ENCODE data around the gene GBA3. TPM values are rescaled to one million over a fixed set of nuclear protein-coding genes. Genes with fewer than 3 reads are reported as not detected.

Gene GBA3
- total RNA-seq, 1 experiment from 2014 or later = not detected

GRCh38 chr4:22787753-22788375, 95.1 kb downstream of the GBA3 start:
- no peak for TF ChIP-seq CTCF (conservative IDR thresholded peaks at IDR 0.05)
- no peaks in the 10 kb centered on the region for H3K27me3 ChIP-seq (ENCODE audit: insufficient read depth, low read length)
- no peak overlapping the region for H3K4me2 ChIP-seq (ENCODE audit: insufficient read depth, insufficient read length, low read length)
- H3K9me3 ChIP-seq (ENCODE audit: control insufficient read depth, low read depth, low read length) = no peaks in the 10 kb centered on the region
- H3K79me1 ChIP-seq (ENCODE audit: insufficient read depth, low read depth, low read length, poor library complexity, severe bottlenecking) = no peaks in the 10 kb centered on the region
- H3T11ph ChIP-seq (ENCODE audit: low read length) = no peak overlapping the region
- no CpG with 5 or more reads among the region's 6 CpGs for WGBS (ENCODE audit: extremely low coverage, insufficient read length, low lambda C conversion rate)
- no peak overlapping the region for H3K27ac Mint-ChIP-seq
- no peak overlapping the region for H3K23ac ChIP-seq (ENCODE audit: insufficient read length, low read depth, low read length)
- no peaks in the 10 kb centered on the region for H4K20me1 ChIP-seq (ENCODE audit: control insufficient read depth, insufficient read depth, insufficient read length)
- no peak overlapping the region for H3K56ac ChIP-seq (ENCODE audit: insufficient read length, low read depth, low read length)
- H2BK15ac ChIP-seq (ENCODE audit: low read depth, low read length) = no peak overlapping the region
- no peak overlapping the region for H2BK12ac ChIP-seq (ENCODE audit: insufficient read length, low read depth, low read length)
- H3K4me1 ChIP-seq (ENCODE audit: insufficient read depth, low read length) = no peaks in the 10 kb centered on the region; the same call in 1 of the 2 replicates
- H3K9me3 Mint-ChIP-seq = no peaks in the 10 kb centered on the region; a peak in 1 of 5 replicates
- no peak overlapping the region for H2BK5ac ChIP-seq (ENCODE audit: insufficient read length, low read length)
- H3K9ac ChIP-seq (ENCODE audit: extremely low read depth, insufficient read length, low read length) = no peak overlapping the region
- H4K91ac ChIP-seq (ENCODE audit: insufficient read length, low read depth, low read length) = no peak overlapping the region
- no peaks in the 10 kb centered on the region for H3K36me3 Mint-ChIP-seq (ENCODE audit: insufficient read depth in 1 of 3, low read depth in 3 of 3)
- H3K27ac ChIP-seq (ENCODE audit: insufficient read length, low read depth, low read length) = no peak overlapping the region
- no peak overlapping the region for H2AFZ ChIP-seq (ENCODE audit: low read length)
- no peak for DNase-seq
- H4K8ac ChIP-seq (replicated peaks; ENCODE audit: insufficient read length, low read depth, low read length) = no peak overlapping the region
- no peaks in the 10 kb centered on the region for H3K79me2 ChIP-seq (ENCODE audit: insufficient read depth, low read length)
- H2BK20ac ChIP-seq (ENCODE audit: low read depth, low read length, poor library complexity, severe bottlenecking) = no peak overlapping the region
- no peak overlapping the region for H3K4me3 Mint-ChIP-seq
- H3K18ac ChIP-seq (ENCODE audit: insufficient read length, low read depth, low read length) = no peak overlapping the region
- H2BK120ac ChIP-seq (ENCODE audit: low read depth, low read length, poor library complexity, severe bottlenecking) = no peak overlapping the region
- H3K23me2 ChIP-seq (ENCODE audit: insufficient read length, low read depth, low read length, poor library complexity, severe bottlenecking) = no peaks in the 10 kb centered on the region
- no peaks in the 10 kb centered on the region for H3K27me3 Mint-ChIP-seq (ENCODE audit: low read depth)
- no peak overlapping the region for H3K14ac ChIP-seq (ENCODE audit: insufficient read depth, low read length)
- no peaks in the 10 kb centered on the region for H3K4me1 Mint-ChIP-seq
- no peak overlapping the region for H3K4ac ChIP-seq (ENCODE audit: low read depth, low read length)
- H4K5ac ChIP-seq (ENCODE audit: insufficient read length, low read depth, low read length) = no peak overlapping the region
- no peak overlapping the region for H2AK5ac ChIP-seq (ENCODE audit: insufficient read length, low read length)
